Nephron (organoid): ENCODE data around the gene KLHDC4.

Experiments used
- H3K27ac Mint-ChIP-seq, 3 experiments: 2 replicates each; pipeline ENCODE4 v1.8.0; 2020; ENCODE audit warnings: mixed read lengths in 3 of 3, mild to moderate bottlenecking in 2 of 3, moderate library complexity in 1 of 3
- H3K27me3 Mint-ChIP-seq: 2 replicates; pipeline ENCODE4 v1.8.0; 2021; ENCODE audit warnings: low read depth, mild to moderate bottlenecking, moderate library complexity, mixed read lengths
- H3K36me3 Mint-ChIP-seq: 2 replicates; pipeline ENCODE4 v1.8.0; 2020; ENCODE audit warnings: low read depth, mixed read lengths
- H3K4me1 Mint-ChIP-seq: 2 replicates; pipeline ENCODE4 v1.8.0; 2020; ENCODE audit warnings: mixed read lengths
- H3K4me3 Mint-ChIP-seq, 3 experiments: 2 replicates each; pipeline ENCODE4 v1.8.0; 2020; ENCODE audit warnings: mild to moderate bottlenecking in 3 of 3, mixed read lengths in 3 of 3, moderate library complexity in 2 of 3
- H3K9me3 Mint-ChIP-seq: 2 replicates; pipeline ENCODE4 v1.8.0; 2020; ENCODE audit warnings: mixed read lengths
- TF ChIP-seq, protein P1 (sequence below), 3 experiments: fragments of 200-600 bp; sonication (generic); IDR thresholded peaks; one replicate each; pipeline ENCODE4 v1.5.0; 2021; ENCODE audit warnings: antibody characterized with exemption in 3 of 3; ENCODE audit not compliant: unreplicated experiment in 3 of 3

The KLHDC4 gene

DNA sequence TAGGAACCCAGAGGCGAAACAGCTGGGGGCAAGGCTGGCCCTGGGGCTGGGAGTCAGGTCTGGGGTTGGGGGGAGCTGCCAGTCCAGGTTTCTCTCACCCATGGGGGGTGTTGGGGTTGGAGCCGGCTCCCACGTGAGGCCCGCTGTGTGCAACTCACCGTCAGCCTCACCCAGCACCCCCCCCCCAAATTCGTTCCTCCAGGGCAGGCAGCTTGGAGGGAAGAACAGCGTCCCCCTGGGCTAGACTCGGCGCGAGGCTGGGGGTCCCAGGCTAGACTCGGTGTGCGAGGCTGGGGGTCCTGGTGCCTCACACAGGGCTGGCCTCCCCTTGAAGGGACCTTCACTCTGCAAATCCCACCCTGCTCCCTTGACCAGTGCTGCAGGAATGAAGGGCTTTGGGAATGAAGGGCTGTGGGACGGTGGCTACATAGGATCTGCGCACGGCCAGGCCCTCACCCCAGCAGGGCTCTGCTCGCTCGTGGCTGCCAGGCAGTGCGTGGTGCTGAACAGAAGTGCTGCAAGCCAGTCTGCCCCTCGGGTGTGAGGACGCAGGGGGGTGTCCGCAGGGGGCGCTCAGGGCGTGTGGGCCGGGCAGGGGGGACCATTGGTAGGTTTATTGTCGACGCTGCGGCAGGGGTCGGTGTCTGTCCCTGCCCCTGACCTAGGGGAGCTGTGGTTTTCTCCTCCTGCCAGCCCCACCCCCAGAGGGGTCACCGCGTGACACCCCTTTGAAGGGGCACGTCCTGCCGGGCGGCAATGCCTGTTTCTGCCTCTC lies 74.7 kb downstream of the KLHDC4 start:
- Mint-ChIP-seq H3K36me3 (no peaks in the 10 kb centered on the region), H3K27me3 (no peaks in the 10 kb centered on the region), H3K4me3 (no peak overlapping the region), H3K27ac (no peak overlapping the region), H3K4me1 (peaks cover 7% of the 10 kb centered on the region), H3K9me3 (no peaks in the 10 kb centered on the region)
- TF ChIP-seq, protein P1, sequence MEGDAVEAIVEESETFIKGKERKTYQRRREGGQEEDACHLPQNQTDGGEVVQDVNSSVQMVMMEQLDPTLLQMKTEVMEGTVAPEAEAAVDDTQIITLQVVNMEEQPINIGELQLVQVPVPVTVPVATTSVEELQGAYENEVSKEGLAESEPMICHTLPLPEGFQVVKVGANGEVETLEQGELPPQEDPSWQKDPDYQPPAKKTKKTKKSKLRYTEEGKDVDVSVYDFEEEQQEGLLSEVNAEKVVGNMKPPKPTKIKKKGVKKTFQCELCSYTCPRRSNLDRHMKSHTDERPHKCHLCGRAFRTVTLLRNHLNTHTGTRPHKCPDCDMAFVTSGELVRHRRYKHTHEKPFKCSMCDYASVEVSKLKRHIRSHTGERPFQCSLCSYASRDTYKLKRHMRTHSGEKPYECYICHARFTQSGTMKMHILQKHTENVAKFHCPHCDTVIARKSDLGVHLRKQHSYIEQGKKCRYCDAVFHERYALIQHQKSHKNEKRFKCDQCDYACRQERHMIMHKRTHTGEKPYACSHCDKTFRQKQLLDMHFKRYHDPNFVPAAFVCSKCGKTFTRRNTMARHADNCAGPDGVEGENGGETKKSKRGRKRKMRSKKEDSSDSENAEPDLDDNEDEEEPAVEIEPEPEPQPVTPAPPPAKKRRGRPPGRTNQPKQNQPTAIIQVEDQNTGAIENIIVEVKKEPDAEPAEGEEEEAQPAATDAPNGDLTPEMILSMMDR (IDR thresholded peaks at IDR 0.05; ENCODE audit: unreplicated experiment in 3 of 3) = no peak

DNA sequence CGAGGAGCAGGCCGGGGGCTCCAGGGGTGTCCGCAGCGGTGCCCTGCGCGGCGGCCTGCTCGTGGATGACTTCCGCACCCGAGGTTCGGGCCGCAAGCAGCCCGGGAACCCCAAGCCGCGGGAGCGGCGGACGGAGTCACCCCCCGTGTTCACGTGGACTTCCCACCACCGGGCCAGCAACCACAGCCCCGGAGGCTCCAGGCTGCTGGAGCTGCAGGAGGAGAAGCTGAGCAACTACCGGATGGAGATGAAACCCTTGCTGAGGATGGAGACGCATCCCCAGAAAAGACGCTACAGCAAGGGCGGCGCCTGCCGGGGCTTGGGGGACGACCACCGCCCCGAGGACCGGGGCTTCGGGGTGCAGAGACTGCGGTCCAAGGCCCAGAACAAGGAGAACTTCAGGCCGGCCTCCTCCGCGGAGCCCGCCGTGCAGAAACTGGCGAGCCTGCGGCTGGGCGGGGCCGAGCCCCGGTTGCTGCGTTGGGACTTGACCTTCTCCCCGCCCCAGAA lies 75.8 kb downstream of the KLHDC4 start:
- Mint-ChIP-seq H3K36me3 (no peaks in the 10 kb centered on the region), H3K9me3 (no peaks in the 10 kb centered on the region), H3K4me1 (peaks cover 5% of the 10 kb centered on the region), H3K27ac (no peak overlapping the region), H3K4me3 (no peak overlapping the region), H3K27me3 (no peaks in the 10 kb centered on the region)
- TF ChIP-seq, protein P1 (IDR thresholded peaks at IDR 0.05; ENCODE audit: unreplicated experiment in 3 of 3) = no peak

- no peaks in the 10 kb centered on the region for H3K9me3 Mint-ChIP-seq
- H3K4me3 Mint-ChIP-seq = no peak overlapping the region
- no peaks in the 10 kb centered on the region for H3K4me1 Mint-ChIP-seq
- TF ChIP-seq, protein P1 (IDR thresholded peaks at IDR 0.05; ENCODE audit: unreplicated experiment in 3 of 3) = no peak
- H3K36me3 Mint-ChIP-seq = no peaks in the 10 kb centered on the region
- no peak overlapping the region for H3K27ac Mint-ChIP-seq
- no peaks in the 10 kb centered on the region for H3K27me3 Mint-ChIP-seq
These were observed 76.6 kb downstream of the KLHDC4 start for GRCh38 chr16:87688876-87689815.

DNA sequence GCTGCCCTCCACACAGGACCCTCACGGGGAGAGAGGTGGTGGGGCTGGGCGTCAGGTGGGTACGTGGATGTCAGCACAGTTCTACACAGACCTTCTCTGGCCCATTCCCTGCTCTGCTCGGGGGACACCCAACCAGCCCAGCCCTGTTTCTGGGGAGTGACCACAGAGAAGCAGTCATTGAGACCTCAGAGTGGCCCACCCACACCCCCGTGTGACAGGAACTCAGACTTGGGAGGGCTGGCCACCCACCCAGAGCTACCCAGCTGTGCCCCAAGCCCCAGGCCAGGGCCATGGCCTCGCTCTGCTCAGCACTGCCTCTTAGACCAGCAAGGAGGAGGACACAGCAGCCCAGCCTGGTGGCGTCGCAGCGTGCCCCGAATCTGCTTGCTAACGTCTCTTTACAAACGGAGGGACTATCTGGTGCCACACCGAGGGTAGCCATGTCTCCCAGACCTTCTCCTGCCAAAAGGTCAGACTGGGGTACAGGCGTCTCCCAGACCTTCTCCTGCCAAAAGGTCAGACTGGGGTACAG lies 77.7 kb downstream of the KLHDC4 start:
- no peaks in the 10 kb centered on the region for H3K36me3 Mint-ChIP-seq
- H3K4me3 Mint-ChIP-seq = no peak overlapping the region
- no peaks in the 10 kb centered on the region for H3K4me1 Mint-ChIP-seq
- H3K27me3 Mint-ChIP-seq = no peaks in the 10 kb centered on the region
- no peaks in the 10 kb centered on the region for H3K9me3 Mint-ChIP-seq
- H3K27ac Mint-ChIP-seq = no peak overlapping the region
- TF ChIP-seq, protein P1 (IDR thresholded peaks at IDR 0.05; ENCODE audit: unreplicated experiment in 3 of 3) = no peak

GRCh38 chr16:87687126-87687910 lies 78.5 kb downstream of the KLHDC4 start:
- TF ChIP-seq, protein P1 (IDR thresholded peaks at IDR 0.05; ENCODE audit: unreplicated experiment in 3 of 3) = no peak
- H3K36me3 Mint-ChIP-seq = no peaks in the 10 kb centered on the region
- no peak overlapping the region for H3K27ac Mint-ChIP-seq
- no peaks in the 10 kb centered on the region for H3K9me3 Mint-ChIP-seq
- H3K27me3 Mint-ChIP-seq = no peaks in the 10 kb centered on the region
- H3K4me1 Mint-ChIP-seq = no peaks in the 10 kb centered on the region
- H3K4me3 Mint-ChIP-seq = no peak overlapping the region
